Right lobe of liver (tissue), 6 donors: Measurements from ENCODE around the gene SLC22A5. TPM values are rescaled to one million over a fixed set of nuclear protein-coding genes. Genes with fewer than 3 reads are reported as not detected.

Experiments used
- ATAC-seq, 4 donors: fragments of 200-7000 bp; cut with Tn5 transposase; one replicate each; pipeline ENCODE4 v1.9.1; 2020; ENCODE audit warnings: mild to moderate bottlenecking in 4 of 4, moderate library complexity in 4 of 4
- DNase-seq, 3 donors: peaks; one replicate each; pipeline ENCODE4 v3.0.0-alpha.2; 2020
- H3K27ac ChIP-seq, 3 donors: fragments of 200-600 bp; one replicate each; pipeline ENCODE4 v1.8.0; 2022
- H3K27me3 ChIP-seq, 2 donors: fragments of 200-600 bp; one replicate each; pipeline ENCODE4 v1.8.0; 2022
- H3K36me3 ChIP-seq, 4 donors: fragments of 200-600 bp; sonication (generic) in 1 of 4; one replicate each; pipeline versions ENCODE4 v1.5.1 to v1.8.0; 2017 to 2022; ENCODE audit warnings: control low read depth in 1 of 4
- H3K4me1 ChIP-seq, 4 donors: fragments of 200-600 bp; sonication (generic) in 1 of 4; one replicate each; pipeline versions ENCODE4 v1.5.1 to v1.8.0; 2017 to 2022; ENCODE audit warnings: control low read depth in 1 of 4
- H3K4me3 ChIP-seq, 3 donors: fragments of 200-600 bp; one replicate each; pipeline ENCODE4 v1.8.0; 2022
- H3K9me3 ChIP-seq, 4 donors: fragments of 200-600 bp; sonication (generic) in 1 of 4; one replicate each; pipeline versions ENCODE4 v1.5.1 to v1.8.0; 2017 to 2022; ENCODE audit warnings: control low read depth in 1 of 4
- CTCF ChIP-seq, 4 donors: fragments of 200-600 bp in 3 of 4; fragments of 450-650 bp in 1 of 4; IDR thresholded peaks; one replicate each; pipeline versions ENCODE4 v1.5.1 to v1.8.0; 2016 to 2022; ENCODE audit warnings: antibody characterized with exemption in 4 of 4, mild to moderate bottlenecking in 2 of 4
- POLR2A ChIP-seq: fragments of 450-650 bp; IDR thresholded peaks from one replicate; pipeline ENCODE4 v1.6.1; 2017; ENCODE audit warnings: antibody characterized with exemption, mild to moderate bottlenecking
- WGBS: methylation state at CpG from one replicate; pipeline ENCODE4 v1.1.6; 2018; ENCODE audit warnings: low coverage, low lambda C conversion rate; ENCODE audit not compliant: insufficient coverage; ENCODE audit errors: missing lambda C conversion rate; 5-methylcytosine and 5-hydroxymethylcytosine counted together
- intact Hi-C, 2 donors: fragments of 100-400 bp; cut with DNase I; formaldehyde crosslinking; loops; one replicate each; pipeline versions ENCODE4 v1.11.2 to v1.14.1; 2022
- total RNA-seq, 6 experiments: library from RNA; depleted of rRNA in 2 of 6; stranded (reverse); fragments of >200 nt in 2 of 6; fragmentation: NEBNext Ultra II Directional in 3 of 6; extraction: Animal tissue kit (Norgen Biotek cat#: 25700) in 3 of 6; gene quantifications; one replicate each; pipeline versions ENCODE4 v1.1.0 to v1.2.4, GENCODE V29; 2016 to 2023
- donor health status: DM: no; HTN: yes; CAD: no.
- donor health status: DM: no; HTN: no; CAD: no.
- donor health status: DM: no; HTN: no; CAD: no.
- donor health status: DM: no; HTN: yes; CAD: no.
- donor health status: DM: no; HTN: yes; CAD: no.

The SLC22A5 gene
- total RNA-seq, 6 experiments from 2014 or later, result 4.7 to 11.1 (median 6.5) TPM

DNA sequence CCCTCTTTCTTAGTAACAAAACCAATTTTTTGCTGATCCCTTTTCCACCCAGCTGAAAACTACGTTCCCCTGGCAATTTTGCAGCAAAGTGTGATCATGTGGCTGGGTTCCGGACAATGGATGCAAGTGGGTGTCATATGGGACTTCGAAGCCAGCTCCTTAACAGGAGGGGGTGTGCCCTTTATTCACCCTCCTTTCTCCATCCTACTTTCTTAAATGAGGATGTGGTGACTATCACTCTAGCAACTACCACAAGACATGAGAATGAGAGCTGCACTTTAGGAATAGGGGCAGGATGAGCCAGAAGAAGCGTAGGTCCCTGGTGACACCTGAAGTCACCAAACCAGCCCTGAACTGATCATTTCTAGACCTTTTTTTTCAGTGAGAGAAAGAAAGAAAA is 62.1 kb downstream of the SLC22A5 start:
- intact Hi-C loops, result no loop called here
- no peaks in the 10 kb centered on the region for H3K36me3 ChIP-seq
- H3K4me3 ChIP-seq, result no peak overlapping the region
- DNase-seq, result no peak
- H3K4me1 ChIP-seq, result peaks cover 0 to 59% (median 22%) of the 10 kb centered on the region in 4 donors
- ATAC-seq, result no peak
- 70% methylated on average over 4 of the region's 4 CpGs for WGBS
- TF ChIP-seq POLR2A (no peak), CTCF (IDR thresholded peaks at IDR 0.05) (no peak)
- H3K27me3 ChIP-seq, result no peaks in the 10 kb centered on the region
- H3K9me3 ChIP-seq, result no peaks in the 10 kb centered on the region
- no peak overlapping the region for H3K27ac ChIP-seq

GRCh38 chr5:132433141-132433540 is 63.6 kb downstream of the SLC22A5 start:
- peaks cover 0 to 52% (median 15%) of the 10 kb centered on the region in 4 donors for H3K4me1 ChIP-seq
- no peaks in the 10 kb centered on the region for H3K9me3 ChIP-seq
- DNase-seq (peak in 1 of 3 donors; percentile 28), ATAC-seq (no peak)
- intact Hi-C loops, result no loop called here
- H3K27me3 ChIP-seq, result no peaks in the 10 kb centered on the region
- H3K27ac ChIP-seq, result no peak overlapping the region
- 93% methylated on average over 6 of the region's 6 CpGs for WGBS
- no peak for TF ChIP-seq CTCF (IDR thresholded peaks at IDR 0.05)
- no peak for TF ChIP-seq POLR2A
- no peak overlapping the region for H3K4me3 ChIP-seq
- H3K36me3 ChIP-seq, result no peaks in the 10 kb centered on the region

DNA sequence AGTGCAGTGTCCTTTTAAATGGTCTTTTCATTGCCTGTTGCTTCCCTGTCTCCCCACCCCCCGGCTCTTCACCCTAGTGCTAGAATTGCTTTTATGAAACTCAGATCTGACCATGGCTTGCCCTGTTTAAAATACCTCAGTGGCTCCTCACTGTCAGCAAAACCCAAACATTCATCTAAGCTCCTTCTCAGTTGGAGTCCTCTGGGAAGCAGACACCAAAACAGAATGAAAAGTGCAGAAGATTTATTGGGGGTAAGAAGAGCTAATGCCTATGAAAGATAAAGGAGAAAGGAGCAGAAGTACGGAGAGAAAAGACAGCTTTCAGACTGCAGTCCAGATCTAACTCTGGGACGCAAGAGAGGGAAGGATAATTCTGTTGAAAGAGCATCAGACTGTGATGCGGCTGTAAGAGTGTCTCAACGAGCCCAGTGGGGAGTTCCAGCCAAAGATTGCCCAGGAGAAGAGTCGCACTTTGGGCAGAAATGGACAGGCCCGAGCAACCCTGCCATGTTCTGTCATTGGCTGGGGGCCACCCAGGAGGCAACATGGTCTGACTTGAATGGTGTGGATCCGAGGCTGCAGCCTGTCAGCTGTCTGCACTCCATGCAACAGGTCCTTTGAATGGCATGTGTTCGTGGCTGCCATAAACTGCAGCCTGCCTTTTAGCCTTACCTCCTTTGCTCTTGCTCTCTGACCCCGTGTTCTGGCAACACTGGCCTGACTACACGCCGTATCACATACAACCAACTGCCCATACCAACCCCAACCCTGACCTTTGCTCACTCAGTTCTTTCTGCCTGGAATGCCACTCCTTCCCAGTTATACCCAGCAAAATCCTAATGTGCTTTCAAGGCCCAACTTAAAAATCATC is 65.1 kb downstream of the SLC22A5 start:
- Histone ChIP-seq H3K36me3 (no peaks in the 10 kb centered on the region), H3K4me1 (peaks cover 0 to 37% (median 7%) of the 10 kb centered on the region in 4 donors), H3K9me3 (no peaks in the 10 kb centered on the region), H3K4me3 (no peak overlapping the region), H3K27ac (peak overlapping the region in 2 of 3 donors; percentile 54 to 62), H3K27me3 (no peaks in the 10 kb centered on the region)
- WGBS, result 43% methylated on average over 8 of the region's 12 CpGs
- DNase-seq, result peak in 1 of 3 donors; percentile 77
- TF ChIP-seq POLR2A (no peak), CTCF (IDR thresholded peaks at IDR 0.05) (no peak)
- peak; percentile 10 to 96 (median 88) for ATAC-seq
- intact Hi-C loops, result no loop called here

GRCh38 chr5:132435447-132435846 is 65.9 kb downstream of the SLC22A5 start:
- intact Hi-C loops, result no loop called here
- 46% methylated on average over 2 of the region's 2 CpGs for whole genome bisulfite sequencing
- Histone ChIP-seq H3K27ac (peak overlapping the region in 2 of 3 donors; percentile 54 to 62), H3K9me3 (no peaks in the 10 kb centered on the region), H3K4me1 (peaks cover 0 to 32% (median 6%) of the 10 kb centered on the region in 4 donors), H3K36me3 (no peaks in the 10 kb centered on the region), H3K4me3 (no peak overlapping the region), H3K27me3 (no peaks in the 10 kb centered on the region)
- TF ChIP-seq POLR2A (no peak), CTCF (IDR thresholded peaks at IDR 0.05) (no peak)
- DNase-seq, result peak in 1 of 3 donors; percentile 31
- peak in 1 of 4 donors; percentile 28 for ATAC-seq
